Endodermal cell (in vitro differentiated cells): ENCODE measurements around the gene ABCC6. TPM values are rescaled to one million over a fixed set of nuclear protein-coding genes. Genes with fewer than 3 reads are reported as not detected.

ENCODE experiments used
- DNase-seq: peaks from one replicate; pipeline ENCODE4 v3.0.0-alpha.2; 2017
- H3K27ac ChIP-seq: 2 replicates; pipeline ENCODE4 v1.5.1; 2013; ENCODE audit warnings: mild to moderate bottlenecking, low read depth, low read length, moderate library complexity
- H3K27me3 ChIP-seq: 2 replicates; pipeline ENCODE4 v1.6.1; 2013; ENCODE audit warnings: mild to moderate bottlenecking, low read length, moderate library complexity; ENCODE audit not compliant: insufficient read depth, control insufficient read depth, poor library complexity, severe bottlenecking
- H3K36me3 ChIP-seq: 2 replicates; pipeline ENCODE4 v1.7.0; 2013; ENCODE audit warnings: mild to moderate bottlenecking, low read length, moderate library complexity; ENCODE audit not compliant: control insufficient read depth, insufficient read depth
- H3K4me1 ChIP-seq: one replicate; pipeline ENCODE4 v1.7.0; 2013; ENCODE audit warnings: low read length; ENCODE audit not compliant: control insufficient read depth, insufficient read depth
- H3K4me3 ChIP-seq: 2 replicates; pipeline ENCODE4 v1.5.1; 2013; ENCODE audit warnings: mild to moderate bottlenecking, low read length, moderate library complexity
- H3K9ac ChIP-seq: 2 replicates; pipeline ENCODE4 v1.6.1; 2013; ENCODE audit warnings: mild to moderate bottlenecking, low read length, moderate library complexity; ENCODE audit not compliant: poor library complexity, severe bottlenecking; ENCODE audit errors: extremely low read depth
- H3K9me3 ChIP-seq: 2 replicates; pipeline ENCODE4 v1.6.1; 2013; ENCODE audit warnings: mild to moderate bottlenecking, low read length, moderate library complexity; ENCODE audit not compliant: control insufficient read depth
- H3K27ac Mint-ChIP-seq: 2 replicates; pipeline ENCODE4 v1.8.0; 2020; ENCODE audit warnings: mixed read lengths
- H3K27me3 Mint-ChIP-seq: 2 replicates; pipeline ENCODE4 v1.8.0; 2021; ENCODE audit warnings: mild to moderate bottlenecking, mixed read lengths; ENCODE audit not compliant: insufficient read depth
- H3K36me3 Mint-ChIP-seq: 2 replicates; pipeline ENCODE4 v1.8.0; 2020; ENCODE audit warnings: low read depth, mixed read lengths
- H3K4me1 Mint-ChIP-seq: 2 replicates; pipeline ENCODE4 v1.8.0; 2020; ENCODE audit warnings: mixed read lengths
- H3K4me3 Mint-ChIP-seq: 2 replicates; pipeline ENCODE4 v1.8.0; 2020; ENCODE audit warnings: mild to moderate bottlenecking, moderate library complexity, mixed read lengths
- H3K9me3 Mint-ChIP-seq: 2 replicates; pipeline ENCODE4 v1.8.0; 2020; ENCODE audit warnings: mild to moderate bottlenecking, mixed read lengths
- WGBS, 2 experiments: methylation state at CpG; one replicate each; pipeline versions ENCODE4 v1.1.5 to v1.1.7; 2013; ENCODE audit warnings: missing lambda C conversion rate in 2 of 2, mixed read lengths in 1 of 2; ENCODE audit not compliant: insufficient coverage in 1 of 2, insufficient read length in 1 of 2; 5-methylcytosine and 5-hydroxymethylcytosine counted together
- total RNA-seq, 2 donors: library from RNA; stranded (reverse); fragmentation: NEBNext Ultra II Directional in 1 of 2; extraction: Animal tissue kit (Norgen Biotek cat#: 25700) in 1 of 2; gene quantifications; 2 replicates in 1 of 2; 3 replicates in 1 of 2; pipeline ENCODE4 v1.2.1, GENCODE V29; 2021
- TF ChIP-seq, protein P1 (sequence below): fragments of 200-600 bp; sonication (generic); conservative IDR thresholded peaks from 2 replicates; pipeline ENCODE4 v1.5.0; 2021; ENCODE audit warnings: antibody characterized with exemption, mild to moderate bottlenecking

Gene ABCC6
- total RNA-seq, 2 donors from 2014 or later = 6.5 to 7.8 TPM

DNA sequence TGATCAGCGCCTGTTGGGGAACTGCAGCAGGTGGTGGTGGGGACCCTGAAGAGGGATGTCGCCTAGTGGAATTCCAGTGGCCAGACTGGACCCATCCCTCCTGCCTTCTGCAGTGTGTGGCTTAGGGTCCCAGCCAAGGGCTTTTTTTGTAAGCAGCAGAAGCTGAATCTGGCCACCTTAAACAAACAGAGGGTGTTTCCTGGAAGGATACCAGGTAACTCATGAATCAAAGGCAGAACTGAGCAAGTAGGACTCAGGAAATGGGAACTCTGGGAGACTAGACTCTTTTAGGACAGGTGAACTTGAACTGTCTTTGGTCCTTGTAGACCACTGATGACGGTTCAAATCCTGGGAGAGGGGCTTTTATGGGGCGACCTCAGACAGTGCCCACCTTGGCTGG lies 124.0 kb downstream of the ABCC6 start:
- TF ChIP-seq, protein P1, sequence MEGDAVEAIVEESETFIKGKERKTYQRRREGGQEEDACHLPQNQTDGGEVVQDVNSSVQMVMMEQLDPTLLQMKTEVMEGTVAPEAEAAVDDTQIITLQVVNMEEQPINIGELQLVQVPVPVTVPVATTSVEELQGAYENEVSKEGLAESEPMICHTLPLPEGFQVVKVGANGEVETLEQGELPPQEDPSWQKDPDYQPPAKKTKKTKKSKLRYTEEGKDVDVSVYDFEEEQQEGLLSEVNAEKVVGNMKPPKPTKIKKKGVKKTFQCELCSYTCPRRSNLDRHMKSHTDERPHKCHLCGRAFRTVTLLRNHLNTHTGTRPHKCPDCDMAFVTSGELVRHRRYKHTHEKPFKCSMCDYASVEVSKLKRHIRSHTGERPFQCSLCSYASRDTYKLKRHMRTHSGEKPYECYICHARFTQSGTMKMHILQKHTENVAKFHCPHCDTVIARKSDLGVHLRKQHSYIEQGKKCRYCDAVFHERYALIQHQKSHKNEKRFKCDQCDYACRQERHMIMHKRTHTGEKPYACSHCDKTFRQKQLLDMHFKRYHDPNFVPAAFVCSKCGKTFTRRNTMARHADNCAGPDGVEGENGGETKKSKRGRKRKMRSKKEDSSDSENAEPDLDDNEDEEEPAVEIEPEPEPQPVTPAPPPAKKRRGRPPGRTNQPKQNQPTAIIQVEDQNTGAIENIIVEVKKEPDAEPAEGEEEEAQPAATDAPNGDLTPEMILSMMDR = no peak
- Histone ChIP-seq H3K36me3 (peaks cover 41% of the 10 kb centered on the region), H3K27ac (no peak overlapping the region), H3K9me3 (peaks cover 8% of the 10 kb centered on the region), H3K27me3 (no peaks in the 10 kb centered on the region), H3K9ac (no peak overlapping the region), H3K4me1 (no peaks in the 10 kb centered on the region), H3K4me3 (no peak overlapping the region)
- DNase-seq = no peak
- H3K9me3 Mint-ChIP-seq = peaks cover 6% of the 10 kb centered on the region
- no peaks in the 10 kb centered on the region for H3K27me3 Mint-ChIP-seq
- peaks cover 7% of the 10 kb centered on the region for H3K4me1 Mint-ChIP-seq
- 96 to 100% methylated on average over 3 to 4 of the region's 4 CpGs for WGBS, 2 experiments
- no peak overlapping the region for H3K4me3 Mint-ChIP-seq
- H3K27ac Mint-ChIP-seq = peak overlapping the region; percentile 52
- peaks cover 54% of the 10 kb centered on the region for H3K36me3 Mint-ChIP-seq

Other genes starting within 250 kb of the ABCC6 start
- gene NOMO3, start 9.0 kb upstream of the ABCC6 start, total RNA-seq = 10 to 100 TPM; 38.4 to 75.9 TPM
- gene NPIPA7, start 155.6 kb upstream of the ABCC6 start, total RNA-seq = 10 to 100 TPM in 1 of 2 donors, 1 to 10 TPM in 1; 9.7 to 10.7 TPM